Measurements from ENCODE around the gene ENSA. TPM values are rescaled to one million over a fixed set of nuclear protein-coding genes. Genes with fewer than 3 reads are reported as not detected.

Gene ENSA
- total RNA-seq, 1 experiment from 2014 or later: 178 TPM

DNA sequence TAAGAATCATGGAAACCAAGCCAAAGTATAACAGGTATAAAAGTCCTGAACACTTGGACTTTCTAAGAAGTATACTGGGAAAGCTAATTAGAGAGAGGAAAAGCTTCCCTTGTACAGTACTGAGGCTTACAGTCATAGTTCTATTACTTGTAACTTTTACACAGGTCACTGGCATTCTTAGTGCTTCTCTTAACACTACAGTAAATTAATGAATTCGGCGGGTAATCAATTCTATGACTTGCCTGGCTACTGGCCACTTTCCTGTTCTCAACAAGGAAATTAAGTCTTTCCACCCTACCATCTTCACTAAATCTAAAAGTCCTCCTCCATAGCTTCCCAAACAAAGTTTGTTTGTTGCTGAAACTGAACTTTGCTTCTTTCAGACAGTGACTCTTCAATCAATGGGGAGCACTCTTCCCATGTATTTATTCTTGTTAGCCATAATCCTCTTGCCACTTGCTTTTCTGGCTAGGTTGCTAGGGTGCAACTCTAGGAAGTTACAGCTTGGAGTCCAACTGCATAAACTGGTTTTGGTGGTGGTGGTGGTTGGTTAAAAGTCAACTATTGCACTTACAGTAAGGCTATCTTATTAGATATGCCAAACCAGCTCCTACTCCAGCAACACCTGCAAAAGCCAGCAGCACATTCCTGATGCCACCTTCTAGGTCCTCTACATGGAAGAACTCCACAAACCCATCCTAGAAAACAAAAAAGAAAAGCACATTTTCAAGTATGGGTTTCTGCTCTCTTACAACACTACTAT lies 52.4 kb downstream of the ENSA start:
- ChIA-PET CTCF (interaction anchor here (1.0 to 5.1 kb wide), 2 partner anchors 15 to 61 kb away, joined by 3 to 51 read pairs; partner anchors contain the start of gene FALEC), POLR2A (interaction anchor here (0.6 to 6.2 kb wide), 4 partner anchors 14 to 430 kb away, joined by 4 to 152 read pairs (median 6); partner anchors contain the start of gene MINDY1)
- peak overlapping the region; percentile 95 for H3K4me3 ChIP-seq (ENCODE audit: low read depth, low read length)
- peaks cover 3% of the 10 kb centered on the region for H3K36me3 ChIP-seq (ENCODE audit: control insufficient read depth, insufficient read depth, low read length)
- no peaks in the 10 kb centered on the region for H3K27me3 ChIP-seq (replicated peaks; ENCODE audit: control insufficient read depth, insufficient read depth, low read length)
- Mint-ChIP-seq H3K27ac (ENCODE audit: unreplicated experiment) (peak overlapping the region; percentile 98), H3K4me1 (ENCODE audit: low read depth, unreplicated experiment) (peaks cover 34% of the 10 kb centered on the region), H3K4me3 (ENCODE audit: unreplicated experiment) (peak overlapping the region; percentile 100), H3K36me3 (ENCODE audit: insufficient read depth, unreplicated experiment) (peaks cover 77% of the 10 kb centered on the region), H3K9me3 (ENCODE audit: unreplicated experiment) (no peaks in the 10 kb centered on the region), H3K27me3 (ENCODE audit: insufficient read depth, unreplicated experiment) (no peaks in the 10 kb centered on the region)
- no peak for DNase-seq
- no TSS peak for BruUV-seq (replicated peaks)
- intact Hi-C loops (cut with micrococcal nuclease; ENCODE audit: unreplicated experiment): no loop called here
- H3K9me3 ChIP-seq: no peaks in the 10 kb centered on the region
- peaks cover 45% of the 10 kb centered on the region for H3K4me1 ChIP-seq
- TF ChIP-seq, protein P1, sequence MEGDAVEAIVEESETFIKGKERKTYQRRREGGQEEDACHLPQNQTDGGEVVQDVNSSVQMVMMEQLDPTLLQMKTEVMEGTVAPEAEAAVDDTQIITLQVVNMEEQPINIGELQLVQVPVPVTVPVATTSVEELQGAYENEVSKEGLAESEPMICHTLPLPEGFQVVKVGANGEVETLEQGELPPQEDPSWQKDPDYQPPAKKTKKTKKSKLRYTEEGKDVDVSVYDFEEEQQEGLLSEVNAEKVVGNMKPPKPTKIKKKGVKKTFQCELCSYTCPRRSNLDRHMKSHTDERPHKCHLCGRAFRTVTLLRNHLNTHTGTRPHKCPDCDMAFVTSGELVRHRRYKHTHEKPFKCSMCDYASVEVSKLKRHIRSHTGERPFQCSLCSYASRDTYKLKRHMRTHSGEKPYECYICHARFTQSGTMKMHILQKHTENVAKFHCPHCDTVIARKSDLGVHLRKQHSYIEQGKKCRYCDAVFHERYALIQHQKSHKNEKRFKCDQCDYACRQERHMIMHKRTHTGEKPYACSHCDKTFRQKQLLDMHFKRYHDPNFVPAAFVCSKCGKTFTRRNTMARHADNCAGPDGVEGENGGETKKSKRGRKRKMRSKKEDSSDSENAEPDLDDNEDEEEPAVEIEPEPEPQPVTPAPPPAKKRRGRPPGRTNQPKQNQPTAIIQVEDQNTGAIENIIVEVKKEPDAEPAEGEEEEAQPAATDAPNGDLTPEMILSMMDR (IDR thresholded peaks at IDR 0.05; ENCODE audit: insufficient read depth in 1 of 2, low read depth in 1 of 2, low read length in 1 of 2, severe bottlenecking in 1 of 2, unreplicated experiment in 1 of 2): no peak

DNA sequence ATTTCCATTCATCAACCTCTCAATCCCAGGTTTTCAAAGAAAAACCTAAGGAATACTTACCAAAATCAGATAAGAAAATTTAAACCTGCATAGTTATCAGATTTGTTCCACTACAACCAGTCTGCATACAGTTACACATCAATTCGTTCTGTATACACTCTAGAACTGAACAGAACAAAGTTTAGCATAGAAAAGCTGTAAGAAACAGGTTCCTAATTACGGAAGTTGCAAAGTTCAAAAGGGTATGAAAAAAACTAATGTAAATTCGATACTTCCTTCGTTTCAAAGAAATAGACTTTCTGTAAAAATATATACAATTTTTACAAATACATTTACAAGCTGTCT lies 53.1 kb downstream of the ENSA start:
- POLR2A ChIA-PET: interaction anchor here (1.4 to 6.2 kb wide), 2 partner anchors 13 to 52 kb away, joined by 4 to 152 read pairs; no protein-coding TSS in a partner anchor
- peaks cover 3% of the 10 kb centered on the region for H3K36me3 ChIP-seq (ENCODE audit: control insufficient read depth, insufficient read depth, low read length)
- DNase-seq: no peak
- H3K27ac Mint-ChIP-seq (ENCODE audit: unreplicated experiment): peak overlapping the region; percentile 98
- H3K4me1 ChIP-seq: peaks cover 45% of the 10 kb centered on the region
- CTCF ChIA-PET: interaction anchor here (1.0 to 5.1 kb wide), 2 partner anchors 14 to 61 kb away, joined by 3 to 51 read pairs; partner anchors contain the start of gene FALEC
- peaks cover 34% of the 10 kb centered on the region for H3K4me1 Mint-ChIP-seq (ENCODE audit: low read depth, unreplicated experiment)
- H3K4me3 ChIP-seq (ENCODE audit: low read depth, low read length): peak overlapping the region; percentile 95
- no peaks in the 10 kb centered on the region for H3K27me3 ChIP-seq (replicated peaks; ENCODE audit: control insufficient read depth, insufficient read depth, low read length)
- no peaks in the 10 kb centered on the region for H3K9me3 Mint-ChIP-seq (ENCODE audit: unreplicated experiment)
- peak overlapping the region; percentile 100 for H3K4me3 Mint-ChIP-seq (ENCODE audit: unreplicated experiment)
- intact Hi-C loops (cut with micrococcal nuclease; ENCODE audit: unreplicated experiment): no loop called here
- no peaks in the 10 kb centered on the region for H3K9me3 ChIP-seq
- TF ChIP-seq, protein P1 (IDR thresholded peaks at IDR 0.05; ENCODE audit: insufficient read depth in 1 of 2, low read depth in 1 of 2, low read length in 1 of 2, severe bottlenecking in 1 of 2, unreplicated experiment in 1 of 2): no peak
- BruUV-seq (replicated peaks): no TSS peak
- no peaks in the 10 kb centered on the region for H3K27me3 Mint-ChIP-seq (ENCODE audit: insufficient read depth, unreplicated experiment)
- peaks cover 83% of the 10 kb centered on the region for H3K36me3 Mint-ChIP-seq (ENCODE audit: insufficient read depth, unreplicated experiment)

DNA sequence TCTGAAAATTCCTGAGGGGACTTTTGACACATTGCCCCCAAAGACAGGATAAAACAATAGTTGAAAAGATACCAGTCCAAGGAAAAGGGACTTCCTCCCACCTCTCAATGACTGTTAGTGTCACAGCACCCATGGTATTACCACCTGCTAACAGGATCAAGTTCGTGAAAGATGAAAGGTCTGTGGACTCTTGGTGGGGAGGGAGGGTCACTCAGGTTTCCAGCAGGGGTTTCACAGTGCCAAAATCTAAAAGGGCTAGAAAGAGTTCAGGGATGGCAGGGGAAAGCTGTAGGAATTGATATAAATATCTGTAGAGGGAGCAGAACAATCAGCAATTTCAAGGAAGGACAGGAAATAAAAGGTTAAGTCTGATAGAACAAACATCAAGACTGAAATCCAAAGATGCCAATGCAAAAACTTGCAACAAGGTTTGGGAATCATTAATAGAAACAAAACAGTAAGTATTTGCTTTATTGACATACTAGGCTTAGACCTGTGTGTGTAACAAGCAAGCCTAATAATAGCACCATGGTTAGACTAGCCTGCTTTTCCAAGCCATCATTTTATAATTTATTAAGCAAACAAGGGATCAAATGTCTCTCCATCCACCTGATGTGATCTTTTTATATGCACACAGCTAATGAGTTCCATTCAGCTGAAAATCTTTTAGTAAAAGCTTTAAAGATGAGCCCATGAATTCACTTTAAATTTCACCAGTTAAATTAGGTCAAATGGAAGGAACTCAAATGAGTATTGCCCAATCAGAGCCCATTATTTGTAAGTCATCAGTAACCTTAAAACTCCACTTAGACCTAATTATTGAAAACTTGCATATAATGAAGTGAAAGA lies 53.7 kb downstream of the ENSA start:
- peaks cover 32% of the 10 kb centered on the region for H3K4me1 Mint-ChIP-seq (ENCODE audit: low read depth, unreplicated experiment)
- ChIA-PET POLR2A (interaction anchor here (6.2 kb wide), 1 partner anchor 12 kb away, joined by 152 read pairs; no protein-coding TSS in a partner anchor), CTCF (interaction anchor here (1.1 kb wide), 1 partner anchor 14 kb away, joined by 3 read pairs; no protein-coding TSS in a partner anchor)
- no peak for DNase-seq
- no peaks in the 10 kb centered on the region for H3K27me3 ChIP-seq (replicated peaks; ENCODE audit: control insufficient read depth, insufficient read depth, low read length)
- H3K27me3 Mint-ChIP-seq (ENCODE audit: insufficient read depth, unreplicated experiment): no peaks in the 10 kb centered on the region
- H3K4me1 ChIP-seq: peaks cover 45% of the 10 kb centered on the region
- peak overlapping the region; percentile 100 for H3K4me3 Mint-ChIP-seq (ENCODE audit: unreplicated experiment)
- H3K4me3 ChIP-seq (ENCODE audit: low read depth, low read length): peak overlapping the region; percentile 8
- TF ChIP-seq, protein P1 (IDR thresholded peaks at IDR 0.05; ENCODE audit: insufficient read depth in 1 of 2, low read depth in 1 of 2, low read length in 1 of 2, severe bottlenecking in 1 of 2, unreplicated experiment in 1 of 2): no peak
- H3K36me3 ChIP-seq (ENCODE audit: control insufficient read depth, insufficient read depth, low read length): peaks cover 3% of the 10 kb centered on the region
- no peaks in the 10 kb centered on the region for H3K9me3 ChIP-seq
- H3K9me3 Mint-ChIP-seq (ENCODE audit: unreplicated experiment): no peaks in the 10 kb centered on the region
- H3K36me3 Mint-ChIP-seq (ENCODE audit: insufficient read depth, unreplicated experiment): peaks cover 89% of the 10 kb centered on the region
- no TSS peak for BruUV-seq (replicated peaks)
- intact Hi-C loops (cut with micrococcal nuclease; ENCODE audit: unreplicated experiment): no loop called here
- H3K27ac Mint-ChIP-seq (ENCODE audit: unreplicated experiment): peak overlapping the region; percentile 98

All from Caco-2 (cell line).